Liver (tissue), 9 donors: ENCODE data around the gene ATF1. TPM values are rescaled to one million over a fixed set of nuclear protein-coding genes. Genes with fewer than 3 reads are reported as not detected.

ENCODE experiments used
- DNase-seq: peaks from one replicate; pipeline ENCODE4 v3.0.0-alpha.2; 2017; ENCODE audit warnings: low spot score
- H3K27ac ChIP-seq, 2 donors: one replicate each; pipeline ENCODE4 v1.7.0; 2013; ENCODE audit warnings: inconsistent platforms in 2 of 2, low read length in 2 of 2, control low read depth in 1 of 2, low read depth in 1 of 2, mild to moderate bottlenecking in 1 of 2
- H3K27me3 ChIP-seq, 4 donors: one replicate each; pipeline versions ENCODE4 v1.6.1 to v1.7.0; 2013; ENCODE audit warnings: low read length in 3 of 4, inconsistent platforms in 1 of 4, mild to moderate bottlenecking in 1 of 4, moderate library complexity in 1 of 4; ENCODE audit not compliant: control insufficient read depth in 4 of 4, insufficient read depth in 4 of 4
- H3K36me3 ChIP-seq, 4 donors: one replicate each; pipeline versions ENCODE4 v1.6.1 to v1.7.0; 2013; ENCODE audit warnings: low read length in 3 of 4, mild to moderate bottlenecking in 3 of 4, low read depth in 1 of 4, moderate library complexity in 1 of 4; ENCODE audit not compliant: control insufficient read depth in 4 of 4, insufficient read depth in 3 of 4
- H3K4me1 ChIP-seq, 4 donors: one replicate each; pipeline versions ENCODE4 v1.6.1 to v1.7.0; 2013; ENCODE audit warnings: low read length in 3 of 4, mild to moderate bottlenecking in 3 of 4, moderate library complexity in 1 of 4; ENCODE audit not compliant: control insufficient read depth in 4 of 4, insufficient read depth in 4 of 4
- H3K4me3 ChIP-seq, 3 donors: one replicate each; pipeline versions ENCODE4 v1.6.1 to v1.7.0; 2013; ENCODE audit warnings: low read length in 3 of 3, control low read depth in 1 of 3, low read depth in 1 of 3, mild to moderate bottlenecking in 1 of 3
- H3K9ac ChIP-seq, 2 donors: one replicate each; pipeline ENCODE4 v1.7.0; 2013; ENCODE audit warnings: low read length in 2 of 2, mild to moderate bottlenecking in 2 of 2, moderate library complexity in 2 of 2, control low read depth in 1 of 2, low read depth in 1 of 2
- H3K9me3 ChIP-seq, 4 donors: one replicate each; pipeline versions ENCODE4 v1.6.1 to v1.7.0; 2013; ENCODE audit warnings: low read length in 3 of 4; ENCODE audit not compliant: control insufficient read depth in 4 of 4
- EGR1 ChIP-seq, 2 donors: IDR thresholded peaks; 2 replicates each; pipeline ENCODE4 v1.6.1; 2016 to 2018; ENCODE audit warnings: antibody characterized with exemption in 2 of 2, low read depth in 2 of 2
- FOXA1 ChIP-seq: IDR thresholded peaks from 2 replicates; pipeline ENCODE4 v1.6.1; 2016; ENCODE audit warnings: antibody characterized with exemption
- FOXA2 ChIP-seq: IDR thresholded peaks from 2 replicates; pipeline ENCODE4 v1.6.1; 2016; ENCODE audit warnings: antibody characterized with exemption
- GABPA ChIP-seq, 2 donors: IDR thresholded peaks in 1 of 2; conservative IDR thresholded peaks in 1 of 2; 2 replicates each; pipeline ENCODE4 v1.6.1; 2016; ENCODE audit warnings: antibody characterized with exemption in 2 of 2, mild to moderate bottlenecking in 1 of 2, moderate library complexity in 1 of 2
- HNF4A ChIP-seq, 2 donors: conservative IDR thresholded peaks; 2 replicates each; pipeline ENCODE4 v1.6.1; 2016; ENCODE audit warnings: antibody characterized with exemption in 2 of 2, mild to moderate bottlenecking in 2 of 2
- HNF4G ChIP-seq: IDR thresholded peaks from 2 replicates; pipeline ENCODE4 v1.6.1; 2016; ENCODE audit warnings: antibody characterized with exemption
- JUND ChIP-seq, 2 donors: IDR thresholded peaks; 2 replicates each; pipeline ENCODE4 v1.6.1; 2016; ENCODE audit warnings: antibody characterized with exemption in 2 of 2
- NR2F2 ChIP-seq: IDR thresholded peaks from 2 replicates; pipeline ENCODE4 v1.6.1; 2016; ENCODE audit warnings: antibody characterized with exemption
- RAD21 ChIP-seq, 2 donors: IDR thresholded peaks; 2 replicates each; pipeline ENCODE4 v1.6.1; 2016; ENCODE audit warnings: antibody characterized with exemption in 2 of 2, mild to moderate bottlenecking in 2 of 2
- RXRA ChIP-seq, 2 donors: IDR thresholded peaks; 2 replicates each; pipeline ENCODE4 v1.6.1; 2017 to 2018; ENCODE audit warnings: antibody characterized with exemption in 2 of 2, mild to moderate bottlenecking in 1 of 2
- SP1 ChIP-seq: IDR thresholded peaks from 2 replicates; pipeline ENCODE4 v1.6.1; 2018; ENCODE audit warnings: antibody characterized with exemption, mild to moderate bottlenecking
- TAF1 ChIP-seq: conservative IDR thresholded peaks from 2 replicates; pipeline ENCODE4 v1.6.1; 2016; ENCODE audit warnings: antibody characterized with exemption, mild to moderate bottlenecking
- YY1 ChIP-seq: IDR thresholded peaks from 2 replicates; pipeline ENCODE4 v1.6.1; 2016; ENCODE audit warnings: antibody characterized with exemption, mild to moderate bottlenecking
- WGBS: extraction: QIAGEN DNeasy Blood & Tissue Kit; methylation state at CpG from one replicate; pipeline ENCODE4 v1.1.7; 2013; 5-methylcytosine and 5-hydroxymethylcytosine counted together
- polyA plus RNA-seq, 2 donors: library from polyadenylated mRNA; stranded (reverse) in 1 of 2; unstranded in 1 of 2; fragments of 200-250 nt in 1 of 2; fragments of >200 nt in 1 of 2; fragmentation: Nextera tagmentation in 1 of 2; extraction: Ambion mirVana in 1 of 2; gene quantifications; one replicate each; pipeline versions ENCODE4 v1.2.1 to v1.2.3, GENCODE V29; 2013 to 2015
- total RNA-seq, 2 donors: library from RNA; depleted of rRNA; stranded (reverse); fragments of >200 nt; gene quantifications; one replicate each; pipeline ENCODE4 v1.2.3, GENCODE V29; 2014
- TF ChIP-seq, protein P1 (sequence below): IDR thresholded peaks from 2 replicates; pipeline ENCODE4 v1.6.1; 2016; ENCODE audit warnings: antibody characterized with exemption
- TF ChIP-seq, protein P2 (sequence below): IDR thresholded peaks from 2 replicates; pipeline ENCODE4 v1.6.1; 2016; ENCODE audit warnings: antibody characterized with exemption
- TF ChIP-seq, protein P3 (sequence below): IDR thresholded peaks from 2 replicates; pipeline ENCODE4 v1.6.1; 2016; ENCODE audit warnings: antibody characterized with exemption, mild to moderate bottlenecking
- TF ChIP-seq, protein P4 (sequence below): IDR thresholded peaks from 2 replicates; pipeline ENCODE4 v1.6.1; 2016; ENCODE audit warnings: antibody characterized with exemption
- TF ChIP-seq, protein P5 (sequence below): fragments of 150-350 bp; IDR thresholded peaks from 2 replicates; pipeline ENCODE4 v1.5.1; 2017; ENCODE audit warnings: improper control_type of control experiment, low read depth, low read length; ENCODE audit not compliant: missing input control
- donor health status: healthy.
- donor health status: healthy.
- donor health status: healthy.
- donor health status: healthy.
- donor health status: healthy.

ATF1 gene
- total and polyA plus RNA-seq, 4 donors = 6.3 to 17.0 (median 8.3) TPM

DNA sequence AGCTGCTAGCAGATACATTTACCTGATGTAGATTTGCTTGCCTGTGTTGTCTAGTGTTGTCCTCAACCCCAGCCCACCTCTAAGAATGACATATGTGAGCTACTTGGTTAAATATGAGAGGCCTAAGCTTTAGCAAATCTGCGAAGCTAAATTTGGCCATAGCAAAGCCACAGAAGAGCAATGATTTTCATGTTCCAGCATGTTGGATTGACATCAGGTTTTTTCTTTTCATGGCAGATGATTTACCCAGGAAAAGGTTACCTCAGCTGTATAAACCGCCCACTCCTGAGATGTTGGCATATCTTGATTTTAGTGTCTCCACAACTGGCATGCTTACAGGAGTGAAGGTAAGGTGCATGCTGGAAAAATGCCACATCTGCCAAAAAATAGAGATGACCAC is 36.4 kb upstream of the ATF1 start:
- no peak overlapping the region for H3K9ac ChIP-seq
- peaks cover 11 to 80% (median 69%) of the 10 kb centered on the region in 4 donors for H3K36me3 ChIP-seq
- WGBS = 98% methylated on average over 2 of the region's 2 CpGs
- no peak overlapping the region for H3K4me3 ChIP-seq
- no peaks in the 10 kb centered on the region for H3K27me3 ChIP-seq
- DNase-seq = no peak
- no peak for TF ChIP-seq FOXA1
- no peak for TF ChIP-seq NR2F2
- TF ChIP-seq HNF4A (conservative IDR thresholded peaks at IDR 0.05) = no peak
- no peak for TF ChIP-seq EGR1 (IDR thresholded peaks at IDR 0.05; ENCODE audit: low read depth in 2 of 2)
- TF ChIP-seq RXRA (IDR thresholded peaks at IDR 0.05) = no peak
- TF ChIP-seq GABPA (IDR thresholded peaks at IDR 0.05 in 1 of 2, conservative IDR thresholded peaks at IDR 0.05 in 1 of 2) = no peak
- no peak for TF ChIP-seq SP1
- no peak for TF ChIP-seq JUND (IDR thresholded peaks at IDR 0.05)
- TF ChIP-seq, protein P1, sequence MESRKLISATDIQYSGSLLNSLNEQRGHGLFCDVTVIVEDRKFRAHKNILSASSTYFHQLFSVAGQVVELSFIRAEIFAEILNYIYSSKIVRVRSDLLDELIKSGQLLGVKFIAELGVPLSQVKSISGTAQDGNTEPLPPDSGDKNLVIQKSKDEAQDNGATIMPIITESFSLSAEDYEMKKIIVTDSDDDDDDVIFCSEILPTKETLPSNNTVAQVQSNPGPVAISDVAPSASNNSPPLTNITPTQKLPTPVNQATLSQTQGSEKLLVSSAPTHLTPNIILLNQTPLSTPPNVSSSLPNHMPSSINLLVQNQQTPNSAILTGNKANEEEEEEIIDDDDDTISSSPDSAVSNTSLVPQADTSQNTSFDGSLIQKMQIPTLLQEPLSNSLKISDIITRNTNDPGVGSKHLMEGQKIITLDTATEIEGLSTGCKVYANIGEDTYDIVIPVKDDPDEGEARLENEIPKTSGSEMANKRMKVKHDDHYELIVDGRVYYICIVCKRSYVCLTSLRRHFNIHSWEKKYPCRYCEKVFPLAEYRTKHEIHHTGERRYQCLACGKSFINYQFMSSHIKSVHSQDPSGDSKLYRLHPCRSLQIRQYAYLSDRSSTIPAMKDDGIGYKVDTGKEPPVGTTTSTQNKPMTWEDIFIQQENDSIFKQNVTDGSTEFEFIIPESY = no peak
- H3K27ac ChIP-seq = no peak overlapping the region
- H3K4me1 ChIP-seq = peaks cover 0 to 17% (median 2%) of the 10 kb centered on the region in 4 donors
- H3K9me3 ChIP-seq = no peaks in the 10 kb centered on the region

DNA sequence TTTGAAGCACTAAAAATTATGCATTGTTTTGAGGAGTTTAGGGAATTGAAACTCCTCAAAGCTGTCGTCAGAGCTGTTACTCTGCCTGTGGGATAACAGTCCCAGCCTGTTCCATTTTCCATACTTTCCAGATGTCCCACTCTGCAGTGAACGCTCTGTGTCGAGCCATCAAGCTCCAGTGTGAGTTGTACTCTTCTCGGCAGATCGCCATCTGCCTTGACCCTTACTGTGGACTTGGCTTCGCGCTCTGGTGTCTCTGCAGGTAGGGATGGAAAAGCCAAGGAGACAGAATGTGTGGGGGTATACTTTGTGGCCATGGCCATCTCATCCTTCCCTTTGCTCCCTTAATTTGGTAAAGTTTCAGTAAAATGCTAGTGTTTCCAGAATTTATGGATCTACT is 35.5 kb upstream of the ATF1 start:
- TF ChIP-seq RAD21 (IDR thresholded peaks at IDR 0.05) = no peak
- TF ChIP-seq, protein P2, sequence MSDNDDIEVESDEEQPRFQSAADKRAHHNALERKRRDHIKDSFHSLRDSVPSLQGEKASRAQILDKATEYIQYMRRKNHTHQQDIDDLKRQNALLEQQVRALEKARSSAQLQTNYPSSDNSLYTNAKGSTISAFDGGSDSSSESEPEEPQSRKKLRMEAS = no peak
- no peak for TF ChIP-seq EGR1 (IDR thresholded peaks at IDR 0.05; ENCODE audit: low read depth in 2 of 2)
- TF ChIP-seq, protein P3, sequence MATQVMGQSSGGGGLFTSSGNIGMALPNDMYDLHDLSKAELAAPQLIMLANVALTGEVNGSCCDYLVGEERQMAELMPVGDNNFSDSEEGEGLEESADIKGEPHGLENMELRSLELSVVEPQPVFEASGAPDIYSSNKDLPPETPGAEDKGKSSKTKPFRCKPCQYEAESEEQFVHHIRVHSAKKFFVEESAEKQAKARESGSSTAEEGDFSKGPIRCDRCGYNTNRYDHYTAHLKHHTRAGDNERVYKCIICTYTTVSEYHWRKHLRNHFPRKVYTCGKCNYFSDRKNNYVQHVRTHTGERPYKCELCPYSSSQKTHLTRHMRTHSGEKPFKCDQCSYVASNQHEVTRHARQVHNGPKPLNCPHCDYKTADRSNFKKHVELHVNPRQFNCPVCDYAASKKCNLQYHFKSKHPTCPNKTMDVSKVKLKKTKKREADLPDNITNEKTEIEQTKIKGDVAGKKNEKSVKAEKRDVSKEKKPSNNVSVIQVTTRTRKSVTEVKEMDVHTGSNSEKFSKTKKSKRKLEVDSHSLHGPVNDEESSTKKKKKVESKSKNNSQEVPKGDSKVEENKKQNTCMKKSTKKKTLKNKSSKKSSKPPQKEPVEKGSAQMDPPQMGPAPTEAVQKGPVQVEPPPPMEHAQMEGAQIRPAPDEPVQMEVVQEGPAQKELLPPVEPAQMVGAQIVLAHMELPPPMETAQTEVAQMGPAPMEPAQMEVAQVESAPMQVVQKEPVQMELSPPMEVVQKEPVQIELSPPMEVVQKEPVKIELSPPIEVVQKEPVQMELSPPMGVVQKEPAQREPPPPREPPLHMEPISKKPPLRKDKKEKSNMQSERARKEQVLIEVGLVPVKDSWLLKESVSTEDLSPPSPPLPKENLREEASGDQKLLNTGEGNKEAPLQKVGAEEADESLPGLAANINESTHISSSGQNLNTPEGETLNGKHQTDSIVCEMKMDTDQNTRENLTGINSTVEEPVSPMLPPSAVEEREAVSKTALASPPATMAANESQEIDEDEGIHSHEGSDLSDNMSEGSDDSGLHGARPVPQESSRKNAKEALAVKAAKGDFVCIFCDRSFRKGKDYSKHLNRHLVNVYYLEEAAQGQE = no peak
- TF ChIP-seq RXRA (IDR thresholded peaks at IDR 0.05) = no peak
- no peak for TF ChIP-seq NR2F2
- no peak for TF ChIP-seq FOXA2
- no peak for TF ChIP-seq JUND (IDR thresholded peaks at IDR 0.05)
- TF ChIP-seq, protein P4, sequence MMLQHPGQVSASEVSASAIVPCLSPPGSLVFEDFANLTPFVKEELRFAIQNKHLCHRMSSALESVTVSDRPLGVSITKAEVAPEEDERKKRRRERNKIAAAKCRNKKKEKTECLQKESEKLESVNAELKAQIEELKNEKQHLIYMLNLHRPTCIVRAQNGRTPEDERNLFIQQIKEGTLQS = no peak
- TF ChIP-seq FOXA1 = no peak
- TF ChIP-seq, protein P5, sequence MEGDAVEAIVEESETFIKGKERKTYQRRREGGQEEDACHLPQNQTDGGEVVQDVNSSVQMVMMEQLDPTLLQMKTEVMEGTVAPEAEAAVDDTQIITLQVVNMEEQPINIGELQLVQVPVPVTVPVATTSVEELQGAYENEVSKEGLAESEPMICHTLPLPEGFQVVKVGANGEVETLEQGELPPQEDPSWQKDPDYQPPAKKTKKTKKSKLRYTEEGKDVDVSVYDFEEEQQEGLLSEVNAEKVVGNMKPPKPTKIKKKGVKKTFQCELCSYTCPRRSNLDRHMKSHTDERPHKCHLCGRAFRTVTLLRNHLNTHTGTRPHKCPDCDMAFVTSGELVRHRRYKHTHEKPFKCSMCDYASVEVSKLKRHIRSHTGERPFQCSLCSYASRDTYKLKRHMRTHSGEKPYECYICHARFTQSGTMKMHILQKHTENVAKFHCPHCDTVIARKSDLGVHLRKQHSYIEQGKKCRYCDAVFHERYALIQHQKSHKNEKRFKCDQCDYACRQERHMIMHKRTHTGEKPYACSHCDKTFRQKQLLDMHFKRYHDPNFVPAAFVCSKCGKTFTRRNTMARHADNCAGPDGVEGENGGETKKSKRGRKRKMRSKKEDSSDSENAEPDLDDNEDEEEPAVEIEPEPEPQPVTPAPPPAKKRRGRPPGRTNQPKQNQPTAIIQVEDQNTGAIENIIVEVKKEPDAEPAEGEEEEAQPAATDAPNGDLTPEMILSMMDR = no peak
- TF ChIP-seq HNF4G = no peak
- TF ChIP-seq TAF1 = no peak
- TF ChIP-seq, protein P1 = no peak
- no peak for TF ChIP-seq GABPA (IDR thresholded peaks at IDR 0.05 in 1 of 2, conservative IDR thresholded peaks at IDR 0.05 in 1 of 2)
- no peak for TF ChIP-seq YY1
- TF ChIP-seq HNF4A (conservative IDR thresholded peaks at IDR 0.05) = no peak
- no peak for TF ChIP-seq SP1
- Histone ChIP-seq H3K4me3 (no peak overlapping the region), H3K27me3 (no peaks in the 10 kb centered on the region), H3K36me3 (peaks cover 11 to 78% (median 66%) of the 10 kb centered on the region in 4 donors), H3K4me1 (peaks cover 0 to 13% (median 2%) of the 10 kb centered on the region in 4 donors), H3K9ac (no peak overlapping the region), H3K27ac (no peak overlapping the region), H3K9me3 (no peaks in the 10 kb centered on the region)
- DNase-seq = no peak
- 96% methylated on average over 7 of the region's 7 CpGs for WGBS
